ENCODE results near the gene DPYSL4. TPM values are rescaled to one million over a fixed set of nuclear protein-coding genes. Genes with fewer than 3 reads are reported as not detected.

Gene DPYSL4
- total RNA-seq: 10 to 100 TPM in 1 of 2 donors, 1 to 10 TPM in 1; 6.5 to 19.2 TPM

DNA sequence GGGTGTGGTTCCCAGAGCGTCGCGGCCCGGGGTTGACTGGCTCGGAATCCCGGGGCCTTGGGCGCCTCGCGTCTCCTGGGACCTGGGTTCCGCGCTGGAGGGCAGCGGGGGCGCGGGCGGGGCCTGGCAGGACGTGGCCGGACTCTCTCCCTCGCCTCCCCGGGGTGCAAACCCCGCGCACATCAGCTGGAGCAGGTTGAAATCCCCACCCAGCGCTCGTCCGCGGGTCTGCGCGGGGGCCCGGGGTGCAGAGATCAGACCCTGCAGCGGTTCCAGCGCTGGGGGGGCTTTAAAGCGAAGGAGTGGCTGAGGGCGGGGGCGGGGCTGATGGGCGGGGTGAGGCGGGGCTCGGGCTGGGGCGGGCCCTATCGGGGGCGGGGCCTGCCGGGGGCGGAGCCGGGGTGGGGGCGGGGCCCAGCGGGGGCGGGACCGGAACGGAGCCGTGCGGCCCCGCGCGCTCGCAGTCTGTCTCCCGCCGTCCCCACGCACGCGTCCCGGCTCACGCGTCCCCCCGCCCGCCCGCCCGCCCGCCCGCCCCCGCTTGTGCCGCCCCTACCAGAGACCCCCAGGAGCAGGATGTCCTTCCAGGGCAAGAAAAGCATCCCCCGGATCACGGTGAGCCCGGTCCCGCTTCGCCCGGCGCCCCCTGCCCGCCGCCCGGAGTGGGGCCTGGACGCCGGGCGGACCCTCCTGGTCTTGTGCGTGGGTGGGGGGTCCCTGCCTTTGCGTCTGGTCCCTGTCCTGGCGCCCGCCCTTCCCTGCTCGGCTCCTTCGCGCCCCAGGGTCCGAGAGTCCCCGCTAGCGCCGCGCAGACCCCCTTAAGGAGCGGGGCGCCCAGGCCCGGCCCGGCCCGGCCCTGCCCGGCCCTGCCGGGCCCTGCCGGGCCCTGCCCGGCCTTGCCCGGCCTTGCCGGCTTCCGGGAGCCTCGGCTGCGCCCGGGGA lies at the start of gene DPYSL4:
Gene DPYSL4, plus strand, starts transcription at position 461 of the 942 bp plus-strand sequence. Its CDS starts 116 bp downstream, at position 577.
- ATAC-seq (peak; percentile 77 to 88), DNase-seq (ENCODE audit: low spot score) (no peak)
- Mint-ChIP-seq H3K4me1 (ENCODE audit: low read depth in 2 of 2) (peaks cover 0 to 6% of the 10 kb centered on the region in 2 donors), H3K36me3 (no peaks in the 10 kb centered on the region), H3K27ac (no peak within 1 kb of the TSS), H3K4me3 (no peak within 1 kb of the TSS), H3K27me3 (peaks cover 38 to 40% of the 10 kb centered on the region in 2 donors), H3K9me3 (no peaks in the 10 kb centered on the region)

DNA sequence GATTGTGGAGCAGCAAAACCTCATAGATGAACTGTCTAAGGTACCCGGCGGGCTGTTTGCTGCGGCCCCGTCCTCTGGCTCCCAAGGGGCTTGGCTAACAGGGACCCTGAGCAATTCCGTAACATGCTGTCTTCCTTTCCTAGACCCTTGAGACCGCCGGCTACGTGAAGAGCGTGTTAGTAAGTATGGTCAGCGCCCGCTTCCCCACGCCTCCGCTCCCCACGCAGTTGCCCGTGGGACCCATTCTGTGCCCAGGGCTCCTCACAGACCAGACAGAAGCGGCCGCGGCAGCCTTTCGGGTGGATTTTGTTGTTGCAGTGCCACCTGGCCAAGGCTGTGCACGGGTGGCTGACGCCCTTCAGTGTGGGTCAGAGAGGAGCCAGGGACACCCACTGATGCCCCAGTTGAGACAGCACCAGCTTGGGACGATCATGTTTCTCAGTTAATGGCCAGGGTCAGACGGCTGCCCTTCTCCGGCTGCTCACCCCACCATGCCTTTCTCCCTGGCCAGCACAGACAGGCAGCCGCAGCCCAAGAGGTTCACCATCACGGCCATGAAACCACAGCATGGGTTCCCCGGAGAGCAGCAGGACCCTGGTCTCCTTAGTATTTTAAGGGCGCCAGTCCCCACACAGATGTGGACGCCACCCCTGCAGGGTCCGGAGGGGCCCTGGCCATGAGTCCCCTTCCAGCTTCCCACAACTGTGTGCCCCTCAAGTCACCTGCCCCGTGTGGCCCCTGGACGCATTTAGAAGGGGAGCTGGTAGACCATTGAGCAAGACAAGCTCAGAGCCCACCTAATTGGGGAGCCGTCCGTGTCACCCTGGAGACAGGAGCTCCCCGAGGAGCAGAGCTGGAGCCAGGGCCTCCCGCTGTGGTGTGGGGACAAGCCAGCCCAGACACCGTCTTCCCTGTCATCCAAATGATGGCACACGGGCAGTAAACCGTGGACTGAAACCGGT lies 49.4 kb upstream of the DPYSL4 start:
- Mint-ChIP-seq H3K36me3 (no peaks in the 10 kb centered on the region), H3K27me3 (peaks cover 0 to 3% of the 10 kb centered on the region in 2 donors), H3K4me3 (no peak overlapping the region), H3K9me3 (no peaks in the 10 kb centered on the region), H3K27ac (no peak overlapping the region), H3K4me1 (ENCODE audit: low read depth in 2 of 2) (no peaks in the 10 kb centered on the region)
- DNase-seq (ENCODE audit: low spot score) (peak; percentile 18), ATAC-seq (no peak)

GRCh38 chr10:132138133-132138532 lies 48.6 kb upstream of the DPYSL4 start:
- Mint-ChIP-seq H3K27ac (no peak overlapping the region), H3K36me3 (no peaks in the 10 kb centered on the region), H3K9me3 (no peaks in the 10 kb centered on the region), H3K27me3 (peaks cover 0 to 3% of the 10 kb centered on the region in 2 donors), H3K4me3 (no peak overlapping the region), H3K4me1 (ENCODE audit: low read depth in 2 of 2) (no peaks in the 10 kb centered on the region)
- ATAC-seq: no peak
- peak; percentile 26 for DNase-seq (ENCODE audit: low spot score)

GRCh38 chr10:132138596-132138995 lies 48.2 kb upstream of the DPYSL4 start:
- H3K9me3 Mint-ChIP-seq: no peaks in the 10 kb centered on the region
- no peak for ATAC-seq
- no peak overlapping the region for H3K27ac Mint-ChIP-seq
- H3K4me3 Mint-ChIP-seq: no peak overlapping the region
- peaks cover 0 to 5% of the 10 kb centered on the region in 2 donors for H3K27me3 Mint-ChIP-seq
- H3K4me1 Mint-ChIP-seq (ENCODE audit: low read depth in 2 of 2): no peaks in the 10 kb centered on the region
- no peaks in the 10 kb centered on the region for H3K36me3 Mint-ChIP-seq
- peak; percentile 20 for DNase-seq (ENCODE audit: low spot score)

- Mint-ChIP-seq H3K4me1 (ENCODE audit: low read depth in 2 of 2) (no peaks in the 10 kb centered on the region), H3K27ac (no peak overlapping the region), H3K27me3 (peaks cover 0 to 2% of the 10 kb centered on the region in 2 donors), H3K9me3 (no peaks in the 10 kb centered on the region), H3K4me3 (no peak overlapping the region), H3K36me3 (no peaks in the 10 kb centered on the region)
- ATAC-seq (no peak), DNase-seq (ENCODE audit: low spot score) (no peak)
These were observed 47.2 kb upstream of the DPYSL4 start for GRCh38 chr10:132139526-132139925.

GRCh38 chr10:132140167-132140925 lies 46.4 kb upstream of the DPYSL4 start:
- Mint-ChIP-seq H3K27me3 (peaks cover 0 to 2% of the 10 kb centered on the region in 2 donors), H3K27ac (no peak overlapping the region), H3K9me3 (no peaks in the 10 kb centered on the region), H3K4me3 (no peak overlapping the region), H3K4me1 (ENCODE audit: low read depth in 2 of 2) (no peaks in the 10 kb centered on the region), H3K36me3 (no peaks in the 10 kb centered on the region)
- no peak for ATAC-seq
- DNase-seq (ENCODE audit: low spot score): peak; percentile 47

DNA sequence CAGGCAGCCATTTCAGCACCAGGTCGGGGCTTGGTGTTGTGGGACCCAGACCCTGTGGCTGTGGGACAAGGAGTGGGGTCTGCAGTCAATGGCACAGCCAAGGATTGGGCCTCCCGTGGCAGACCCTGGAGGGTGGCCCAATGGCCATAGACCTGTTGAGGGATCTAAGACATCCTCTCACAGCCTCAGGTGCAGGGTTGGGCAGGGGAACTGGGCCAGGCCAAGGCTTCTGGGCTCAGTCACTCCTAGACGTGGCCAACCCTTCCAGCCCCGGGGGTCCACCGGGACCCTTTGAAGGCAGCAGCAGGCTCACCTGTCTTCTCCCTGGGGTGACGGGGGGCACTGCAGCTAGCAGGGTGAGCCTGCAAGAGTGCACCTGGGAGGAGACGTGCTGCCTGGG lies 45.7 kb upstream of the DPYSL4 start:
- Mint-ChIP-seq H3K9me3 (no peaks in the 10 kb centered on the region), H3K4me1 (ENCODE audit: low read depth in 2 of 2) (no peaks in the 10 kb centered on the region), H3K27me3 (peaks cover 0 to 2% of the 10 kb centered on the region in 2 donors), H3K4me3 (no peak overlapping the region), H3K36me3 (no peaks in the 10 kb centered on the region), H3K27ac (no peak overlapping the region)
- no peak for ATAC-seq
- DNase-seq (ENCODE audit: low spot score): peak; percentile 56

GRCh38 chr10:132141526-132142395 lies 45.0 kb upstream of the DPYSL4 start:
- Mint-ChIP-seq H3K27ac (no peak overlapping the region), H3K4me1 (ENCODE audit: low read depth in 2 of 2) (no peaks in the 10 kb centered on the region), H3K36me3 (no peaks in the 10 kb centered on the region), H3K4me3 (no peak overlapping the region), H3K27me3 (peaks cover 0 to 2% of the 10 kb centered on the region in 2 donors), H3K9me3 (no peaks in the 10 kb centered on the region)
- DNase-seq (ENCODE audit: low spot score) (peak; percentile 57), ATAC-seq (no peak)

- no peaks in the 10 kb centered on the region for H3K36me3 Mint-ChIP-seq
- no peak overlapping the region for H3K27ac Mint-ChIP-seq
- H3K9me3 Mint-ChIP-seq: no peaks in the 10 kb centered on the region
- ATAC-seq (peak; percentile 59 to 71), DNase-seq (ENCODE audit: low spot score) (peak; percentile 64)
- no peaks in the 10 kb centered on the region for H3K4me1 Mint-ChIP-seq (ENCODE audit: low read depth in 2 of 2)
- peaks cover 0 to 2% of the 10 kb centered on the region in 2 donors for H3K27me3 Mint-ChIP-seq
- H3K4me3 Mint-ChIP-seq: no peak overlapping the region
These were observed 44.2 kb upstream of the DPYSL4 start for GRCh38 chr10:132142396-132143161.

- H3K27ac Mint-ChIP-seq: no peak overlapping the region
- no peaks in the 10 kb centered on the region for H3K9me3 Mint-ChIP-seq
- H3K27me3 Mint-ChIP-seq: peaks cover 0 to 2% of the 10 kb centered on the region in 2 donors
- no peaks in the 10 kb centered on the region for H3K36me3 Mint-ChIP-seq
- ATAC-seq: no peak
- H3K4me1 Mint-ChIP-seq (ENCODE audit: low read depth in 2 of 2): no peaks in the 10 kb centered on the region
- H3K4me3 Mint-ChIP-seq: no peak overlapping the region
- DNase-seq (ENCODE audit: low spot score): peak; percentile 18
These were observed 43.6 kb upstream of the DPYSL4 start for GRCh38 chr10:132143162-132143561.

- Mint-ChIP-seq H3K4me3 (no peak overlapping the region), H3K4me1 (ENCODE audit: low read depth in 2 of 2) (no peaks in the 10 kb centered on the region), H3K27ac (no peak overlapping the region), H3K27me3 (peaks cover 0 to 2% of the 10 kb centered on the region in 2 donors), H3K36me3 (no peaks in the 10 kb centered on the region), H3K9me3 (no peaks in the 10 kb centered on the region)
- peak; percentile 54 for DNase-seq (ENCODE audit: low spot score)
- ATAC-seq: no peak
These were observed 42.7 kb upstream of the DPYSL4 start for GRCh38 chr10:132144086-132144485.

DNA sequence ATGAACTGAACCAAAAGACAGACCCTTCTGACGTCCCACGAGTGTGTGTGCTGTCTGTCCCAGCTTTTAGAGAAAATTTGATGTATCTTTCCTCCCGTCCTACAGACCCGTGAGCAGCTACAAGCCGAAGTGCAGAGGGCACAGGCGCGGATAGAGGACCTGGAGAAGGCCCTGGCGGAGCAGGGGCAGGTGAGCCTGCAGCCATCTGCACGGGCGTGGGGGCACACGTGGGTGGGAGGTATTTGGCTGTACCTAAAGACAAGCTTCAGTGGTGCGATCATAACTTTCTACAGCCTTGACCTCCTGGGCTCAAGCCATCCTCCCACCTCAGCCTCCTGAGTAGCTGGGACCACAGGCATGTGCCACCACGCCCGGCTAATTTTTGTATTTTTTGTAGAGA lies 41.7 kb upstream of the DPYSL4 start:
- Mint-ChIP-seq H3K36me3 (no peaks in the 10 kb centered on the region), H3K27ac (no peak overlapping the region), H3K27me3 (peaks cover 0 to 2% of the 10 kb centered on the region in 2 donors), H3K4me1 (ENCODE audit: low read depth in 2 of 2) (no peaks in the 10 kb centered on the region), H3K9me3 (no peaks in the 10 kb centered on the region), H3K4me3 (no peak overlapping the region)
- ATAC-seq (no peak), DNase-seq (ENCODE audit: low spot score) (no peak)
